WERI-Rb-1 (cell line): ENCODE measurements around the gene LITAFD.
"Not testable (repeated sequence)": the region's sequence is repeated elsewhere in the genome, so short reads cannot be mapped to it uniquely, and the experiment has no call there.

Experiments used
- DNase-seq: peaks from one replicate; pipeline ENCODE4 v3.0.0-alpha.2; 2020
- H3K27ac ChIP-seq: fragments of 250-450 bp; sonication (Bioruptor Pico); 2 replicates; pipeline ENCODE4 v1.5.1; 2020; ENCODE audit warnings: mild to moderate bottlenecking, moderate library complexity
- H3K27me3 ChIP-seq: fragments of 250-450 bp; sonication (Bioruptor Pico); 2 replicates; pipeline ENCODE4 v1.5.1; 2021; ENCODE audit warnings: mild to moderate bottlenecking, low read depth, moderate library complexity; ENCODE audit not compliant: insufficient read depth, severe bottlenecking
- H3K36me3 ChIP-seq: fragments of 250-450 bp; sonication (Bioruptor Pico); 2 replicates; pipeline ENCODE4 v1.5.1; 2020; ENCODE audit warnings: mild to moderate bottlenecking, moderate library complexity
- H3K4me3 ChIP-seq: 2 replicates; pipeline ENCODE4 v1.5.1; 2011; ENCODE audit warnings: low read depth, mild to moderate bottlenecking, control low read depth, low read length
- H3K9me3 ChIP-seq: fragments of 250-450 bp; sonication (Bioruptor Pico); 2 replicates; pipeline ENCODE4 v1.5.1; 2021; ENCODE audit warnings: mild to moderate bottlenecking, moderate library complexity; ENCODE audit not compliant: severe bottlenecking
- CTCF ChIP-seq: IDR thresholded peaks from 2 replicates; pipeline ENCODE4 v1.5.1; 2011; ENCODE audit warnings: low read depth, mild to moderate bottlenecking, control low read depth, inconsistent platforms, low read length

Gene LITAFD

GRCh38 chr16:8882041-8882617 is at the start of gene LITAFD:
LITAFD (plus strand) TSS chr16:8882351; CDS start chr16:8884356, 2,005 bp downstream.
- Histone ChIP-seq H3K36me3 (0 out of 2 replicates have a peak, but pooled peaks cover under 1% of the 10 kb centered on the region), H3K27ac (no peak within 1 kb of the TSS), H3K4me3 (no peak within 1 kb of the TSS), H3K27me3 (no peaks in the 10 kb centered on the region), H3K9me3 (no peaks in the 10 kb centered on the region)
- no peak for TF ChIP-seq CTCF
- no peak for DNase-seq

- H3K27ac ChIP-seq: no peak overlapping the region
- no peak for TF ChIP-seq CTCF
- H3K36me3 ChIP-seq: no peaks in the 10 kb centered on the region; the same call in 1 of the 2 replicates
These were observed 49.4 kb upstream of the LITAFD start for GRCh38 chr16:8832717-8833105.

GRCh38 chr16:8836797-8837196 is 45.4 kb upstream of the LITAFD start:
- not testable (repeated sequence) for H3K27me3 ChIP-seq, H3K27ac ChIP-seq, H3K36me3 ChIP-seq, H3K4me3 ChIP-seq, H3K9me3 ChIP-seq
- peak; percentile 53 for DNase-seq

More at GRCh38 chr16:8832717-8833105, 49.4 kb upstream of the LITAFD start:
- Histone ChIP-seq H3K27me3 (no peaks in the 10 kb centered on the region), H3K4me3 (no peak overlapping the region), H3K9me3 (no peaks in the 10 kb centered on the region)
- DNase-seq: no peak

- not testable (repeated sequence) for H3K4me3 ChIP-seq, H3K36me3 ChIP-seq, DNase-seq, H3K27me3 ChIP-seq, H3K27ac ChIP-seq, H3K9me3 ChIP-seq
These were observed 44.6 kb upstream of the LITAFD start for GRCh38 chr16:8837594-8837993.

- DNase-seq, H3K4me3 ChIP-seq, H3K9me3 ChIP-seq, H3K36me3 ChIP-seq, H3K27me3 ChIP-seq, H3K27ac ChIP-seq: not testable (repeated sequence)
These were observed 40.1 kb upstream of the LITAFD start for GRCh38 chr16:8842016-8842415.

GRCh38 chr16:8843296-8843695 is 38.9 kb upstream of the LITAFD start:
- not testable (repeated sequence) for H3K27me3 ChIP-seq, H3K36me3 ChIP-seq, H3K4me3 ChIP-seq, H3K9me3 ChIP-seq, H3K27ac ChIP-seq, DNase-seq

GRCh38 chr16:8845699-8846298 is 36.4 kb upstream of the LITAFD start:
- no peaks in the 10 kb centered on the region for H3K9me3 ChIP-seq
- DNase-seq: no peak
- no peak overlapping the region for H3K27ac ChIP-seq

More at GRCh38 chr16:8845699-8846298, 36.4 kb upstream of the LITAFD start:
- no peak for TF ChIP-seq CTCF
- H3K27me3 ChIP-seq: no peaks in the 10 kb centered on the region
- H3K36me3 ChIP-seq: peaks cover 24% of the 10 kb centered on the region
- H3K4me3 ChIP-seq: no peak overlapping the region
